ENCODE data around the gene TTC21A. TPM values are rescaled to one million over a fixed set of nuclear protein-coding genes. Genes with fewer than 3 reads are reported as not detected.

TTC21A gene
- total RNA-seq, 2 donors from 2014 or later, result 6.7 to 46.5 TPM

- peak; percentile 65 for ATAC-seq
- Histone ChIP-seq H3K27ac (peak overlapping the region; percentile 73 to 89 (median 76)), H3K36me3 (replicated peaks in 1 of 2; ENCODE audit: insufficient read depth in 1 of 2, low read depth in 2 of 2) (no peaks in the 10 kb centered on the region), H3K4me1 (peaks cover 31% of the 10 kb centered on the region), H3K27me3 (no peaks in the 10 kb centered on the region), H3K4me3 (no peak overlapping the region), H3K9me3 (no peaks in the 10 kb centered on the region)
- peak; percentile 52 to 73 (median 64) for DNase-seq
- TF ChIP-seq CTCF (IDR thresholded peaks at IDR 0.05) (peak; percentile 8 to 71 (median 64)), POLR2A (IDR thresholded peaks at IDR 0.05) (no peak)
- intact Hi-C loops (cut with DNase I), result no loop called here
- 48 to 50% methylated on average over 5 of the region's 5 CpGs for WGBS, 2 donors
Measured at GRCh38 chr3:39124876-39125840, 17.7 kb downstream of the TTC21A start.

- ATAC-seq (peak; percentile 81), DNase-seq (peak in 1 of 4 donors; percentile 52)
- Histone ChIP-seq H3K27me3 (no peaks in the 10 kb centered on the region), H3K36me3 (replicated peaks in 1 of 2; ENCODE audit: insufficient read depth in 1 of 2, low read depth in 2 of 2) (no peaks in the 10 kb centered on the region), H3K27ac (peak overlapping the region; percentile 73 to 89 (median 76)), H3K4me3 (no peak overlapping the region), H3K9me3 (no peaks in the 10 kb centered on the region), H3K4me1 (peaks cover 39% of the 10 kb centered on the region)
- TF ChIP-seq CTCF (IDR thresholded peaks at IDR 0.05) (no peak), POLR2A (IDR thresholded peaks at IDR 0.05) (peak in 1 of 3 donors; percentile 15)
- intact Hi-C loops (cut with DNase I), result no loop called here
- WGBS, 2 donors, result 40 to 43% methylated on average over 12 of the region's 12 CpGs
Measured at GRCh38 chr3:39125841-39126500, 18.5 kb downstream of the TTC21A start.

GRCh38 chr3:39126532-39127071, 19.1 kb downstream of the TTC21A start:
- Histone ChIP-seq H3K9me3 (no peaks in the 10 kb centered on the region), H3K36me3 (replicated peaks in 1 of 2; ENCODE audit: insufficient read depth in 1 of 2, low read depth in 2 of 2) (no peaks in the 10 kb centered on the region), H3K4me3 (no peak overlapping the region), H3K27me3 (no peaks in the 10 kb centered on the region), H3K4me1 (peaks cover 42% of the 10 kb centered on the region), H3K27ac (peak overlapping the region; percentile 73 to 89 (median 76))
- DNase-seq, result peak; percentile 56 to 73 (median 68)
- intact Hi-C loops (cut with DNase I), result no loop called here
- TF ChIP-seq POLR2A (IDR thresholded peaks at IDR 0.05), result no peak
- peak; percentile 38 to 84 (median 62) for TF ChIP-seq CTCF (IDR thresholded peaks at IDR 0.05)
- WGBS, 2 donors, result 31 to 52% methylated on average over 5 to 6 of the region's 6 CpGs
- peak; percentile 66 for ATAC-seq

GRCh38 chr3:39127269-39127907, 19.9 kb downstream of the TTC21A start:
- ATAC-seq, result no peak
- WGBS, 2 donors, result 72 to 75% methylated on average over 7 of the region's 7 CpGs

More at GRCh38 chr3:39127269-39127907, 19.9 kb downstream of the TTC21A start:
- Histone ChIP-seq H3K36me3 (replicated peaks in 1 of 2; ENCODE audit: insufficient read depth in 1 of 2, low read depth in 2 of 2) (no peaks in the 10 kb centered on the region), H3K27ac (peak overlapping the region in 3 of 4 donors; percentile 73 to 89 (median 75)), H3K4me1 (peaks cover 42% of the 10 kb centered on the region), H3K27me3 (no peaks in the 10 kb centered on the region), H3K9me3 (no peaks in the 10 kb centered on the region), H3K4me3 (no peak overlapping the region)
- intact Hi-C loops (cut with DNase I), result no loop called here
- TF ChIP-seq CTCF (IDR thresholded peaks at IDR 0.05) (no peak), POLR2A (IDR thresholded peaks at IDR 0.05) (no peak)
- DNase-seq, result peak in 1 of 4 donors; percentile 32
